GM12878 (cell line): ENCODE measurements around the gene PIRT. TPM values are rescaled to one million over a fixed set of nuclear protein-coding genes. Genes with fewer than 3 reads are reported as not detected.

Experiments
- ATAC-seq: fragments of 200-7000 bp; cut with Tn5 transposase; 3 replicates; pipeline ENCODE4 v1.9.1; 2020; ENCODE audit warnings: mild to moderate bottlenecking, moderate library complexity
- BruUV-seq: library from RNA; stranded (reverse); fragments of 400-500 nt; replicated peaks from 2 replicates; lab custom pipeline; 2021; lab: Mats Ljungman, UMichigan
- CTCF ChIA-PET: fragments of 300-600 bp; sonication (Branson Sonifier 250); formaldehyde crosslinking; extraction: SDS; loops from one replicate; lab custom pipeline; 2021; ENCODE audit warnings: inconsistent platforms; lab: Yijun Ruan, JAX
- POLR2A ChIA-PET: fragments of 350-600 bp; formaldehyde crosslinking; extraction: SDS; loops from one replicate; lab custom pipeline; 2021; ENCODE audit warnings: inconsistent platforms; lab: Charles Lee
- RAD21 ChIA-PET: fragments of 300-600 bp; sonication (Branson Sonifier 250); formaldehyde crosslinking; loops from one replicate; lab custom pipeline; 2023; ENCODE audit warnings: antibody characterized with exemption; ENCODE audit not compliant: unreplicated experiment; lab: Charles Lee
- SMC1A ChIA-PET: fragments of 300-600 bp; sonication (Branson Sonifier 250); formaldehyde crosslinking; loops from one replicate; lab custom pipeline; 2023; ENCODE audit not compliant: unreplicated experiment, uncharacterized antibody; lab: Charles Lee
- DNase-seq: peaks from one replicate; pipeline ENCODE4 v3.0.0-alpha.2; 2011; ENCODE audit warnings: low read depth, low spot score
- FAIRE-seq: peaks from 3 replicates; lab custom pipeline; 2011; peaks lifted over from hg19 to GRCh38; lab: Jason Lieb, UNC
- H2AFZ ChIP-seq: 2 replicates; pipeline ENCODE4 v1.6.0; 2011; ENCODE audit warnings: low read depth, low read length, control low read depth; ENCODE audit not compliant: control insufficient read depth
- H3K27ac ChIP-seq: 2 replicates; pipeline ENCODE4 v1.5.1; 2011; ENCODE audit warnings: control low read depth; ENCODE audit not compliant: control insufficient read depth, insufficient read depth
- H3K27me3 ChIP-seq, 2 experiments: replicated peaks in 1 of 2; 2 replicates each; pipeline versions ENCODE4 v1.6.0 to v1.6.1; 2011; ENCODE audit warnings: low read length in 1 of 2; ENCODE audit not compliant: control insufficient read depth in 2 of 2, insufficient read depth in 2 of 2
- H3K36me3 ChIP-seq, 2 experiments: 2 replicates each; pipeline ENCODE4 v1.5.1; 2011; ENCODE audit warnings: low read length in 1 of 2; ENCODE audit not compliant: control insufficient read depth in 2 of 2, insufficient read depth in 2 of 2
- H3K4me1 ChIP-seq: 2 replicates; pipeline ENCODE4 v1.6.1; 2011; ENCODE audit warnings: mild to moderate bottlenecking, low read length, moderate library complexity, mixed read lengths; ENCODE audit not compliant: control insufficient read depth, insufficient read depth
- H3K4me2 ChIP-seq: 2 replicates; pipeline ENCODE4 v1.6.0; 2011; ENCODE audit warnings: control low read depth; ENCODE audit not compliant: control insufficient read depth, insufficient read depth
- H3K4me3 ChIP-seq: fragments of 200-600 bp; sonication (generic); 2 replicates; pipeline ENCODE4 v1.5.1; 2016
- H3K79me2 ChIP-seq: 2 replicates; pipeline ENCODE4 v1.6.0; 2011; ENCODE audit warnings: low read length; ENCODE audit not compliant: control insufficient read depth, insufficient read depth
- H3K9ac ChIP-seq: 2 replicates; pipeline ENCODE4 v1.8.0; 2011; ENCODE audit warnings: low read length, control low read depth, mixed read lengths; ENCODE audit not compliant: control insufficient read depth, insufficient read depth
- H3K9me3 ChIP-seq: replicated peaks from 3 replicates; pipeline ENCODE4 v1.5.1; 2011; ENCODE audit warnings: mild to moderate bottlenecking, low read length; ENCODE audit not compliant: control insufficient read depth, insufficient read depth
- H4K20me1 ChIP-seq: 2 replicates; pipeline ENCODE4 v1.6.0; 2011; ENCODE audit not compliant: control insufficient read depth, insufficient read depth
- EED ChIP-seq: sonication (generic); IDR thresholded peaks from 2 replicates; pipeline ENCODE4 v1.6.1; 2016; ENCODE audit warnings: antibody characterized with exemption, low read depth
- EP300 ChIP-seq, 2 experiments: fragments of 150-350 bp in 1 of 2; IDR thresholded peaks; 2 replicates each; pipeline ENCODE4 v1.6.1; 2011 to 2012; ENCODE audit warnings: low read depth in 2 of 2, low read length in 2 of 2, borderline replicate concordance in 1 of 2, improper control_type of control experiment in 1 of 2, inconsistent platforms in 1 of 2; ENCODE audit not compliant: control insufficient read depth in 1 of 2
- ESRRA ChIP-seq: IDR thresholded peaks from 2 replicates; pipeline ENCODE4 v1.6.1; 2012; ENCODE audit warnings: mild to moderate bottlenecking, low read length, improper control_type of control experiment
- HDAC6 ChIP-seq: fragments of 200-600 bp; sonication (generic); IDR thresholded peaks from one replicate; pipeline ENCODE4 v1.8.0; 2017; ENCODE audit warnings: antibody characterized with exemption; ENCODE audit not compliant: unreplicated experiment
- NBN ChIP-seq: fragments of 450-650 bp; IDR thresholded peaks from 2 replicates; pipeline ENCODE4 v1.6.1; 2016
- RFX5 ChIP-seq: IDR thresholded peaks from 2 replicates; pipeline ENCODE4 v1.6.1; 2011; ENCODE audit warnings: low read depth, low read length, improper control_type of control experiment
- SRF ChIP-seq, 2 experiments: IDR thresholded peaks; 2 replicates each; pipeline ENCODE4 v1.6.1; 2011; ENCODE audit warnings: low read depth in 2 of 2, low read length in 2 of 2, mild to moderate bottlenecking in 1 of 2, moderate library complexity in 1 of 2
- YY1 ChIP-seq: IDR thresholded peaks from 2 replicates; pipeline ENCODE4 v1.6.1; 2011; ENCODE audit warnings: low read depth, mild to moderate bottlenecking, low read length
- ZBED1 ChIP-seq: IDR thresholded peaks from 2 replicates; pipeline ENCODE4 v1.6.1; 2016; ENCODE audit warnings: borderline replicate concordance
- WGBS: methylation state at CpG from one replicate; pipeline ENCODE4 v1.1.6; 2016; ENCODE audit warnings: low lambda C conversion rate; ENCODE audit not compliant: insufficient replicate concordance, insufficient coverage; ENCODE audit errors: missing lambda C conversion rate; 5-methylcytosine and 5-hydroxymethylcytosine counted together
- in situ Hi-C: fragments of 300-500 bp; cut with MboI; formaldehyde crosslinking; loops from 9 replicates; pipeline ENCODE4 v1.14.3; 2018; ENCODE audit warnings: mixed read lengths
- intact Hi-C: fragments of 100-400 bp; cut with micrococcal nuclease; formaldehyde crosslinking; loops from one replicate; pipeline ENCODE4 v1.14.2; 2022; ENCODE audit not compliant: unreplicated experiment
- polyA plus RNA-seq, 11 experiments: library from polyadenylated mRNA; depleted of rRNA in 4 of 11; unstranded in 6 of 11; stranded (reverse) in 5 of 11; fragments of >200 nt; fragmentation: Nextera tagmentation in 4 of 11; fragmentation: Illumina TruSeq in 1 of 11; extraction: Ambion mirVana in 4 of 11; extraction: Trizol in 1 of 11; gene quantifications; 1 replicate in 1 of 11; 2 replicates in 10 of 11; pipeline versions ENCODE4 v1.2.1 to v1.2.3, GENCODE V29; 2011 to 2016; ENCODE audit warnings: inconsistent platforms in 2 of 11, missing spikeins in 2 of 11, low read depth in 1 of 11
- total RNA-seq, 4 experiments: library from RNA; depleted of rRNA in 3 of 4; stranded (reverse); fragments of >200 nt in 3 of 4; fragmentation: Illumina TruSeq in 1 of 4; extraction: Trizol in 1 of 4; gene quantifications; 2 replicates each; pipeline versions ENCODE4 v1.2.1 to v1.2.3, GENCODE V29; 2013 to 2021
- TF ChIP-seq, protein P1 (sequence below): fragments of 450-650 bp; IDR thresholded peaks from 2 replicates; pipeline ENCODE4 v1.6.1; 2018; ENCODE audit warnings: borderline replicate concordance, mild to moderate bottlenecking; ENCODE audit not compliant: partially characterized antibody
- TF ChIP-seq, protein P2 (sequence below): fragments of 450-650 bp; IDR thresholded peaks from 2 replicates; pipeline ENCODE4 v1.6.1; 2018; ENCODE audit warnings: mild to moderate bottlenecking, low read depth, moderate library complexity; ENCODE audit not compliant: partially characterized antibody

The PIRT gene
- total and polyA plus RNA-seq, 10 of the 15 experiments (the other 5 are each of a cell fraction or from before 2014, with no cell fraction given): not detected

DNA sequence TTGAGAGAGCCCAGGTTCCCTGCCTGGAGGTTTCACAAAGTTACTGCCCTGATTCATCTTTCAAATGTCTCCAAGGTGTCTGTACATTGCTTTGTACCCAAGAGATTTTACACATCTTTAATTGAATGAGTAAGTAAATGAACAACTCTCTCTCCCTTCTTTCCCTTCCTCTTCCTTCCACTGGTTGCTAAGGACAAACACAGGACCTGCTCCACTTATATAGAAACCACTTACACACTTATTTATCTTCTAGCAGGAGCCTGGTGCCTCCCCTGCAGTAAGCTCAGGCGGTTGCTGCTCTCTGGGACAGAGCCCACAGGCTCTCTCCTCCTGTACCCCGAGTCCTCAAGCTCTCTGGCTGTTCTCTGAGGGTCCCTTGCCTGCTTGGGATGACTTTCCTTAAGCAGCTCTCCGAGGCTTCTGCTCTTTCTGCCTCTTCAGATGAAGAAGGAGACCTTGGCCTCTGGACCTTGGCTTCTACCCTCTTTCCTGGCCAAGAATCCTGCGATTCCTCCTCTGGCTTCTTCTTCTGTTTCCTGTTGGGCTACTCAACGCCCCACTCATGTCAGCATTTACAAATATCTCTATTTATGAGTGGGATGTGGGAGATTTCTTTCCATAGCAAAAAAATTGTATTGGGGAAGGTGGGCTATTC, 9.9 kb downstream of the PIRT start:
- intact Hi-C loops: no loop called here
- Histone ChIP-seq H3K4me3 (no peak overlapping the region), H3K9ac (no peak overlapping the region), H2AFZ (no peak overlapping the region), H3K27ac (no peak overlapping the region), H3K4me2 (no peak overlapping the region), H3K36me3 (no peaks in the 10 kb centered on the region), H3K9me3 (no peaks in the 10 kb centered on the region), H4K20me1 (no peaks in the 10 kb centered on the region), H3K4me1 (no peaks in the 10 kb centered on the region), H3K27me3 (peaks cover 0 to 2% of the 10 kb centered on the region in 2 experiments; a peak in 1 of 4 replicates), H3K79me2 (no peaks in the 10 kb centered on the region)
- ATAC-seq: no peak
- FAIRE-seq: no peak
- ChIA-PET RAD21 (no interaction called here), CTCF (no interaction called here), SMC1A (no interaction called here), POLR2A (no interaction called here)
- no peak for TF ChIP-seq EP300 (IDR thresholded peaks at IDR 0.05; ENCODE audit: borderline replicate concordance in 1 of 2, control insufficient read depth in 1 of 2, low read depth in 2 of 2, low read length in 2 of 2)
- TF ChIP-seq, protein P1, sequence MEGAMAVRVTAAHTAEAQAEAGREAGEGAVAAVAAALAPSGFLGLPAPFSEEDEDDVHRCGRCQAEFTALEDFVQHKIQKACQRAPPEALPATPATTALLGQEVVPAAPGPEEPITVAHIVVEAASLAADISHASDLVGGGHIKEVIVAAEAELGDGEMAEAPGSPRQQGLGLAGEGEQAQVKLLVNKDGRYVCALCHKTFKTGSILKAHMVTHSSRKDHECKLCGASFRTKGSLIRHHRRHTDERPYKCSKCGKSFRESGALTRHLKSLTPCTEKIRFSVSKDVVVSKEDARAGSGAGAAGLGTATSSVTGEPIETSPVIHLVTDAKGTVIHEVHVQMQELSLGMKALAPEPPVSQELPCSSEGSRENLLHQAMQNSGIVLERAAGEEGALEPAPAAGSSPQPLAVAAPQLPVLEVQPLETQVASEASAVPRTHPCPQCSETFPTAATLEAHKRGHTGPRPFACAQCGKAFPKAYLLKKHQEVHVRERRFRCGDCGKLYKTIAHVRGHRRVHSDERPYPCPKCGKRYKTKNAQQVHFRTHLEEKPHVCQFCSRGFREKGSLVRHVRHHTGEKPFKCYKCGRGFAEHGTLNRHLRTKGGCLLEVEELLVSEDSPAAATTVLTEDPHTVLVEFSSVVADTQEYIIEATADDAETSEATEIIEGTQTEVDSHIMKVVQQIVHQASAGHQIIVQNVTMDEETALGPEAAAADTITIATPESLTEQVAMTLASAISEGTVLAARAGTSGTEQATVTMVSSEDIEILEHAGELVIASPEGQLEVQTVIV: no peak
- BruUV-seq: no TSS peak
- DNase-seq: no peak
- in situ Hi-C loops: no loop called here
- WGBS: 7% methylated on average over 5 of the region's 5 CpGs

DNA sequence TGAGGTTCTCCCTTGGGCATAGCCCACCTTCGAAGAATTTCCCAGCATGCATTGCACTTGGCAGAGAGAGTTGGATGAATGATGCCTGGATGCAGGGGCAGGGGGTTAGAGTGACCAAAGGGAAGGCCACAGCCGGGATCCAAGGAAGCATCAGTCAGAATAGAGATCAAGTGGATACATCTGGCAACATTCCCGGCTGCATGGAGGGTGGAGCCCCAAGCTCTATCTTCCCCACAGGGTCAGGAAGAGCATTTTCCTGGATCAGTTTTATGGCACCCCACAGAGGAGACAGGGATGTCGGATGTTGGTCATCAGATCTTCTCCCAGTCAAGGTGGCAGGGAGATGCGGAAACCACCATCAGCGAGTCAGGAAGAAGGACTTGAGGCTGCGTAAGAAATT, 13.0 kb downstream of the PIRT start:
- FAIRE-seq: no peak
- Histone ChIP-seq H3K9me3 (no peaks in the 10 kb centered on the region), H3K27ac (no peak overlapping the region), H3K36me3 (no peaks in the 10 kb centered on the region), H3K79me2 (no peaks in the 10 kb centered on the region), H3K4me1 (no peaks in the 10 kb centered on the region), H3K4me2 (no peak overlapping the region), H3K27me3 (0 out of 4 replicates have a peak, but pooled peaks cover 0 to 2% of the 10 kb centered on the region in 2 experiments), H3K4me3 (no peak overlapping the region), H3K9ac (no peak overlapping the region), H2AFZ (no peak overlapping the region), H4K20me1 (no peaks in the 10 kb centered on the region)
- CTCF ChIA-PET: no interaction called here
- no peak for DNase-seq
- in situ Hi-C loops (no loop called here), intact Hi-C loops (no loop called here)
- SMC1A ChIA-PET: no interaction called here
- WGBS: 39% methylated on average over 7 of the region's 7 CpGs
- BruUV-seq: no TSS peak
- POLR2A ChIA-PET: no interaction called here
- RAD21 ChIA-PET: no interaction called here
- no peak for ATAC-seq
- TF ChIP-seq, protein P2, sequence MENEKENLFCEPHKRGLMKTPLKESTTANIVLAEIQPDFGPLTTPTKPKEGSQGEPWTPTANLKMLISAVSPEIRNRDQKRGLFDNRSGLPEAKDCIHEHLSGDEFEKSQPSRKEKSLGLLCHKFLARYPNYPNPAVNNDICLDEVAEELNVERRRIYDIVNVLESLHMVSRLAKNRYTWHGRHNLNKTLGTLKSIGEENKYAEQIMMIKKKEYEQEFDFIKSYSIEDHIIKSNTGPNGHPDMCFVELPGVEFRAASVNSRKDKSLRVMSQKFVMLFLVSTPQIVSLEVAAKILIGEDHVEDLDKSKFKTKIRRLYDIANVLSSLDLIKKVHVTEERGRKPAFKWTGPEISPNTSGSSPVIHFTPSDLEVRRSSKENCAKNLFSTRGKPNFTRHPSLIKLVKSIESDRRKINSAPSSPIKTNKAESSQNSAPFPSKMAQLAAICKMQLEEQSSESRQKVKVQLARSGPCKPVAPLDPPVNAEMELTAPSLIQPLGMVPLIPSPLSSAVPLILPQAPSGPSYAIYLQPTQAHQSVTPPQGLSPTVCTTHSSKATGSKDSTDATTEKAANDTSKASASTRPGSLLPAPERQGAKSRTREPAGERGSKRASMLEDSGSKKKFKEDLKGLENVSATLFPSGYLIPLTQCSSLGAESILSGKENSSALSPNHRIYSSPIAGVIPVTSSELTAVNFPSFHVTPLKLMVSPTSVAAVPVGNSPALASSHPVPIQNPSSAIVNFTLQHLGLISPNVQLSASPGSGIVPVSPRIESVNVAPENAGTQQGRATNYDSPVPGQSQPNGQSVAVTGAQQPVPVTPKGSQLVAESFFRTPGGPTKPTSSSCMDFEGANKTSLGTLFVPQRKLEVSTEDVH: no peak
- TF ChIP-seq EED (no peak), SRF (IDR thresholded peaks at IDR 0.05; ENCODE audit: low read depth in 2 of 2, low read length in 2 of 2) (no peak), RFX5 (no peak), HDAC6 (no peak), NBN (no peak), ESRRA (no peak), ZBED1 (no peak), YY1 (no peak)
